Vagina (tissue), 2 donors: ENCODE measurements around the gene CDC7. TPM values are rescaled to one million over a fixed set of nuclear protein-coding genes. Genes with fewer than 3 reads are reported as not detected.
A peak's percentile ranks its signal among the peaks of the same experiment; 100 is the strongest.
"Not testable (repeated sequence)": the region's sequence is repeated elsewhere in the genome, so short reads cannot be mapped to it uniquely, and the experiment has no call there.

Source experiments
- DNase-seq, 2 donors: peaks; one replicate each; pipeline ENCODE4 v3.0.0-alpha.2; 2017; ENCODE audit errors: extremely low spot score in 2 of 2
- H3K27ac ChIP-seq: fragments of 200-600 bp; sonication (generic); one replicate; pipeline ENCODE4 v1.5.1; 2019
- H3K27me3 ChIP-seq: fragments of 200-600 bp; sonication (generic); one replicate; pipeline ENCODE4 v1.5.1; 2019
- H3K36me3 ChIP-seq, 2 donors: fragments of 200-600 bp; sonication (generic); one replicate each; pipeline ENCODE4 v1.5.1; 2017 to 2019
- H3K4me1 ChIP-seq: fragments of 200-600 bp; sonication (generic); one replicate; pipeline ENCODE4 v1.5.1; 2019
- H3K4me3 ChIP-seq, 2 donors: fragments of 200-600 bp; sonication (generic); 1 replicate in 1 of 2; 2 replicates in 1 of 2; pipeline ENCODE4 v1.5.1; 2016 to 2019
- H3K9me3 ChIP-seq: fragments of 200-600 bp; sonication (generic); one replicate; pipeline ENCODE4 v1.5.1; 2019
- CTCF ChIP-seq, 3 experiments: fragments of 450-650 bp in 2 of 3; fragments of 200-600 bp in 1 of 3; sonication (generic) in 1 of 3; IDR thresholded peaks; one replicate each; pipeline ENCODE4 v1.5.1; 2017 to 2019; ENCODE audit warnings: antibody characterized with exemption in 3 of 3, mild to moderate bottlenecking in 2 of 3, moderate library complexity in 2 of 3
- POLR2A ChIP-seq, 2 donors: fragments of 450-650 bp; IDR thresholded peaks; one replicate each; pipeline ENCODE4 v1.6.1; 2017; ENCODE audit warnings: antibody characterized with exemption in 2 of 2, mild to moderate bottlenecking in 2 of 2, moderate library complexity in 2 of 2
- POLR2AphosphoS5 ChIP-seq, 2 donors: sonication (generic); formaldehyde crosslinking; IDR thresholded peaks; one replicate each; pipeline ENCODE4 v1.9.0; 2017; ENCODE audit warnings: antibody characterized with exemption in 2 of 2, mild to moderate bottlenecking in 2 of 2, low read depth in 1 of 2; ENCODE audit not compliant: insufficient read depth in 1 of 2
- intact Hi-C: fragments of 100-400 bp; cut with DNase I; formaldehyde crosslinking; loops from one replicate; pipeline ENCODE4 v1.15.1; 2023
- total RNA-seq: library from RNA; depleted of rRNA; stranded (reverse); fragments of >200 nt; gene quantifications from one replicate; pipeline ENCODE4 v1.2.3, GENCODE V29; 2016

CDC7 gene
- total RNA-seq, 1 donor from 2014 or later: 3.4 TPM

- intact Hi-C loops: loop anchor here (5.0 kb wide), 1 partner anchor 414 kb away; no protein-coding TSS in a partner anchor
- H3K27me3 ChIP-seq: no peaks in the 10 kb centered on the region
- DNase-seq: no peak
- TF ChIP-seq POLR2AphosphoS5 (IDR thresholded peaks at IDR 0.05; ENCODE audit: insufficient read depth in 1 of 2, low read depth in 1 of 2): no peak
- TF ChIP-seq CTCF (IDR thresholded peaks at IDR 0.05): peak; percentile 9 to 66 (median 31)
- peak overlapping the region; percentile 38 for H3K27ac ChIP-seq
- no peaks in the 10 kb centered on the region for H3K4me1 ChIP-seq
- H3K36me3 ChIP-seq: no peaks in the 10 kb centered on the region
- no peak overlapping the region for H3K4me3 ChIP-seq
- no peaks in the 10 kb centered on the region for H3K9me3 ChIP-seq
Observed at GRCh38 chr1:91513160-91513559, 12.5 kb downstream of the CDC7 start.

GRCh38 chr1:91513706-91514105, 13.1 kb downstream of the CDC7 start:
- intact Hi-C loops: loop anchor here (5.0 kb wide), 1 partner anchor 414 kb away; no protein-coding TSS in a partner anchor
- no peak for DNase-seq
- Histone ChIP-seq H3K4me1 (no peaks in the 10 kb centered on the region), H3K27me3 (no peaks in the 10 kb centered on the region), H3K9me3 (no peaks in the 10 kb centered on the region), H3K27ac (peak overlapping the region; percentile 38), H3K36me3 (no peaks in the 10 kb centered on the region), H3K4me3 (no peak overlapping the region)
- TF ChIP-seq POLR2AphosphoS5 (IDR thresholded peaks at IDR 0.05; ENCODE audit: insufficient read depth in 1 of 2, low read depth in 1 of 2) (no peak), CTCF (IDR thresholded peaks at IDR 0.05) (no peak), POLR2A (IDR thresholded peaks at IDR 0.05) (no peak)

GRCh38 chr1:91515994-91516393, 15.3 kb downstream of the CDC7 start:
- TF ChIP-seq POLR2A (IDR thresholded peaks at IDR 0.05) (no peak), CTCF (IDR thresholded peaks at IDR 0.05) (no peak), POLR2AphosphoS5 (IDR thresholded peaks at IDR 0.05; ENCODE audit: insufficient read depth in 1 of 2, low read depth in 1 of 2) (no peak)
- DNase-seq: no peak
- Histone ChIP-seq H3K9me3 (no peaks in the 10 kb centered on the region), H3K27me3 (no peaks in the 10 kb centered on the region), H3K36me3 (no peaks in the 10 kb centered on the region), H3K4me1 (no peaks in the 10 kb centered on the region), H3K27ac (no peak overlapping the region), H3K4me3 (no peak overlapping the region)
- intact Hi-C loops: no loop called here

- H3K4me3 ChIP-seq, H3K9me3 ChIP-seq, DNase-seq, intact Hi-C loops, H3K36me3 ChIP-seq, H3K27ac ChIP-seq, H3K4me1 ChIP-seq, H3K27me3 ChIP-seq: not testable (repeated sequence)
Observed at GRCh38 chr1:91516605-91517004, 16.0 kb downstream of the CDC7 start.

- H3K9me3 ChIP-seq, H3K27me3 ChIP-seq, intact Hi-C loops, H3K4me3 ChIP-seq, DNase-seq, H3K4me1 ChIP-seq, H3K36me3 ChIP-seq: not testable (repeated sequence)
- H3K27ac ChIP-seq: peak overlapping the region; percentile 21
Observed at GRCh38 chr1:91519167-91519566, 18.5 kb downstream of the CDC7 start.

GRCh38 chr1:91520942-91521507, 20.4 kb downstream of the CDC7 start:
- Histone ChIP-seq H3K4me1 (no peaks in the 10 kb centered on the region), H3K27ac (no peak overlapping the region), H3K27me3 (no peaks in the 10 kb centered on the region), H3K9me3 (no peaks in the 10 kb centered on the region), H3K4me3 (no peak overlapping the region), H3K36me3 (no peaks in the 10 kb centered on the region)
- DNase-seq: no peak
- intact Hi-C loops: no loop called here
- no peak for TF ChIP-seq POLR2AphosphoS5 (IDR thresholded peaks at IDR 0.05; ENCODE audit: insufficient read depth in 1 of 2, low read depth in 1 of 2)
- no peak for TF ChIP-seq POLR2A (IDR thresholded peaks at IDR 0.05)
- TF ChIP-seq CTCF (IDR thresholded peaks at IDR 0.05): no peak
